ENCODE data around the gene VAMP7. TPM values are rescaled to one million over a fixed set of nuclear protein-coding genes. Genes with fewer than 3 reads are reported as not detected.

Gene VAMP7
- total and polyA plus RNA-seq, 3 donors from 2014 or later: 30.2 to 32.1 (median 30.4) TPM

DNA sequence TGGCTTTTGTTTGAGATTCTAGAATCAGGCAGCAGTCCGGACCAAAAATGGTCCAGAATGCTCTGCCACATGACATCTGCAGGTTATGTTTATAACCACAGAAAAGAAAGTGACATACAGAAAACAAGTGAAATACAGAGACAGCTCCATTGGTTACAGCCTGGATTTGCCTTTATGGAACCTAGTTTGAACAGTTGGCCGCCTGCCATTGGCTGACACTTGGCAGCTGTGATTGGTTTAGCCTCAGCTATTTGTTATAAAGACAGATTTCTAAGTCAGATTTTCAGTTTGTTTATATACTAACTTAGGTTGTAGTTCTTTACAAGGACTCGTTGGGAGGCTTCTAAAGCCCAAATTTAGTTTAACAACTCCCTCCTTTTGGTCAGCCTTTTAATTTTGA, 75.5 kb downstream of the VAMP7 start:
- intact Hi-C loops (cut with DNase I; ENCODE audit: low total_unique reads): no loop called here
- H3K27me3 ChIP-seq: no peaks in the 10 kb centered on the region
- no peak overlapping the region for H3K27ac ChIP-seq
- no peaks in the 10 kb centered on the region for H3K9me3 ChIP-seq
- no peaks in the 10 kb centered on the region for H3K36me3 ChIP-seq (ENCODE audit: low read depth, missing control alignments)
- DNase-seq: no peak
- TF ChIP-seq POLR2A (IDR thresholded peaks at IDR 0.05): no peak
- TF ChIP-seq, protein P1, sequence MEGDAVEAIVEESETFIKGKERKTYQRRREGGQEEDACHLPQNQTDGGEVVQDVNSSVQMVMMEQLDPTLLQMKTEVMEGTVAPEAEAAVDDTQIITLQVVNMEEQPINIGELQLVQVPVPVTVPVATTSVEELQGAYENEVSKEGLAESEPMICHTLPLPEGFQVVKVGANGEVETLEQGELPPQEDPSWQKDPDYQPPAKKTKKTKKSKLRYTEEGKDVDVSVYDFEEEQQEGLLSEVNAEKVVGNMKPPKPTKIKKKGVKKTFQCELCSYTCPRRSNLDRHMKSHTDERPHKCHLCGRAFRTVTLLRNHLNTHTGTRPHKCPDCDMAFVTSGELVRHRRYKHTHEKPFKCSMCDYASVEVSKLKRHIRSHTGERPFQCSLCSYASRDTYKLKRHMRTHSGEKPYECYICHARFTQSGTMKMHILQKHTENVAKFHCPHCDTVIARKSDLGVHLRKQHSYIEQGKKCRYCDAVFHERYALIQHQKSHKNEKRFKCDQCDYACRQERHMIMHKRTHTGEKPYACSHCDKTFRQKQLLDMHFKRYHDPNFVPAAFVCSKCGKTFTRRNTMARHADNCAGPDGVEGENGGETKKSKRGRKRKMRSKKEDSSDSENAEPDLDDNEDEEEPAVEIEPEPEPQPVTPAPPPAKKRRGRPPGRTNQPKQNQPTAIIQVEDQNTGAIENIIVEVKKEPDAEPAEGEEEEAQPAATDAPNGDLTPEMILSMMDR (IDR thresholded peaks at IDR 0.05): no peak
- WGBS, 2 donors: 47 to 60% methylated on average over 3 of the region's 3 CpGs
- H3K4me3 ChIP-seq: no peak overlapping the region
- no peaks in the 10 kb centered on the region for H3K4me1 ChIP-seq

DNA sequence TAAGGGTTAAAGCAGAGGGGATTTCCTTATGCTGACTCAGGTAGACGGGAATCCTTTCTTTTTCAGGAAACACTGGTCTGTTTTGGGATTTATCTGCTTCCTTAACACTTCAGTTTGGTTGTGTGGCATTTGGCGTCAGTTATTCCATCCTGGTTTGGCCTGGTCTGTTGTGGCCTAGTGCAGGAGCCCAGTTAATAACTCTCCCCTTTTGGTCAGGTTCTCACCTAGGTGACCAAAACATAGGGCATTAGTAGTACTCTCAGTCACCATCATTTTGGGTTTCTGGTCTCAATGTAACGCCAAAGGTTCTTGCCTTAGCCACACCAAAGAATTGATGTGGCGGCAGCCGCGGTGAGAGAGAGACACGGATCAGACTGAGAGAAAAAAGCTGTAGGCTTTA, 76.7 kb downstream of the VAMP7 start:
- TF ChIP-seq POLR2A (IDR thresholded peaks at IDR 0.05): no peak
- TF ChIP-seq, protein P1 (IDR thresholded peaks at IDR 0.05): no peak
- 51 to 62% methylated on average over 7 of the region's 7 CpGs for WGBS, 2 donors
- DNase-seq: no peak
- intact Hi-C loops (cut with DNase I; ENCODE audit: low total_unique reads): no loop called here
- Histone ChIP-seq H3K4me1 (no peaks in the 10 kb centered on the region), H3K27ac (no peak overlapping the region), H3K9me3 (no peaks in the 10 kb centered on the region), H3K27me3 (no peaks in the 10 kb centered on the region), H3K36me3 (ENCODE audit: low read depth, missing control alignments) (no peaks in the 10 kb centered on the region), H3K4me3 (no peak overlapping the region)

DNA sequence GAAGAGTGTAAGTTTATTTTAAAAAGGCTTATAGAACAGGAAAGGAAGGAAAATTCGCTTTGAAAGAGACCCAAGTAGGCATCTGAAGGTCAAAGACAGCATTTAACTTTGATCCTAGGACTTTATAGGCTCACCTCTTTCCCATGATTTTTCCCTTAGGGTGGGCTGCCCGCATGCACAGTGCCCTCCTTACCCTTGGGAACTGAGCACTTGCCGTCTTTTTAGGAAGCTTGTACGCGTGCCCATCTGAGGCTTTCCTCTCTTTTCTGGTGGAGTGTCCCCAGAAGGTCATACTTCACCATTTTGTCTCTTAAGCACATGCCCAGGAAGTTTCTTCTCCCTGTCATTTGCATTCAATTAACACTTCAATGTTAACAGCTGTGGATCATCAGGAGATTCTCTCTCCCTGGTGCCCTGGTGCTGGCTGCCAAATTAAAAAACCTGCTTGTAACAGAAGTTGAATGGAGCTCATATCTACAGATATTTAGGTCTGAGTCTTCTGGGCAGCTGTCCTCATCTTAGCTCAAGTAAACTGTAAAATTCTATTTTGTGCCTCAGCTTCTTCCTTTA, 78.0 kb downstream of the VAMP7 start:
- Histone ChIP-seq H3K9me3 (no peaks in the 10 kb centered on the region), H3K36me3 (ENCODE audit: low read depth, missing control alignments) (no peaks in the 10 kb centered on the region), H3K4me1 (no peaks in the 10 kb centered on the region), H3K27me3 (no peaks in the 10 kb centered on the region), H3K27ac (no peak overlapping the region), H3K4me3 (no peak overlapping the region)
- intact Hi-C loops (cut with DNase I; ENCODE audit: low total_unique reads): no loop called here
- 59 to 61% methylated on average over 5 of the region's 5 CpGs for WGBS, 2 donors
- no peak for TF ChIP-seq POLR2A (IDR thresholded peaks at IDR 0.05)
- TF ChIP-seq, protein P1 (IDR thresholded peaks at IDR 0.05): no peak
- DNase-seq: no peak

DNA sequence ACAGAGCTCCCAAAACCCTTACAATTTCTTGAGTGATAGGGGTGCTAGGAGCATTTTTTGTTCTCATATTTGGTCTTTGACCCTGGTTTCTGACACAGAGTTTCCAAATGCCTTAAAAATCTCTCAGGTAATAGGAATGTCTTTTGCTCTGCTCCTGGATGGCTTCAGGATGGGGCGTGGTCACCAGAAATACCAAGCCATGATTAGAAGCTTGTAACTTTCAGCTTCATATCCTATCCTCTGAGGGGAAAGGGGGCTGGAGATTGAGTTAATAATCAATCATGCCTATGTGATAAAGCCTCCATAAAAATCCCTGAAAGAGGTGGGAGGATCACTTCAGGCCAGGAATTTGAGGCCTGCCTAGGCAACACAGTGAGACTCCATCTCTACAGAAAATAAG, 81.8 kb downstream of the VAMP7 start:
- no peaks in the 10 kb centered on the region for H3K27me3 ChIP-seq
- intact Hi-C loops (cut with DNase I; ENCODE audit: low total_unique reads): no loop called here
- no peak overlapping the region for H3K4me3 ChIP-seq
- no peak for DNase-seq
- WGBS, 2 donors: 33 to 54% methylated on average over 1 of the region's 1 CpG
- H3K36me3 ChIP-seq (ENCODE audit: low read depth, missing control alignments): no peaks in the 10 kb centered on the region
- H3K4me1 ChIP-seq: no peaks in the 10 kb centered on the region
- no peak for TF ChIP-seq POLR2A (IDR thresholded peaks at IDR 0.05)
- TF ChIP-seq, protein P1 (IDR thresholded peaks at IDR 0.05): no peak
- H3K9me3 ChIP-seq: no peaks in the 10 kb centered on the region
- no peak overlapping the region for H3K27ac ChIP-seq

DNA sequence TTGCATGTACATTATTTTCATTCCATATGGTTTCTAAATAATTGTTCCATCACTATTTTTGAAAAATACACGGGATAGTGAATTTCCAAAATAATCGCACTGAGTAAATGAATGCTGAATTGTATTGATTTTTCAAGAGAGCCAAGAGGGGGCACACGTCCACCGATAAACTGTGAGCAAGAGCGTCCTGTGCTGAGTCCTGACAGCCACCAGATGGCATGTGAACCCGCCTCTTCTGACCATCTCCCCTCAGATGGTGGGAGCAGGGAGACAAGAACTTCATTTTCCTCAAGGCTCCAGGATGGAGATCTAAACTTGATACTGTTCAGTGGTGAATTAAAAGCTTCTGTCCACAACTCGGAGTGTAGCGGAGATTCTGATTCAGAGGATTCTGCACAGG, 85.7 kb downstream of the VAMP7 start:
- peak; percentile 17 for DNase-seq
- Histone ChIP-seq H3K4me1 (no peaks in the 10 kb centered on the region), H3K27ac (no peak overlapping the region), H3K4me3 (no peak overlapping the region), H3K27me3 (no peaks in the 10 kb centered on the region), H3K36me3 (ENCODE audit: low read depth, missing control alignments) (no peaks in the 10 kb centered on the region), H3K9me3 (no peaks in the 10 kb centered on the region)
- WGBS, 2 donors: 44 to 48% methylated on average over 8 of the region's 8 CpGs
- TF ChIP-seq POLR2A (IDR thresholded peaks at IDR 0.05): no peak
- TF ChIP-seq, protein P1 (IDR thresholded peaks at IDR 0.05): no peak
- intact Hi-C loops (cut with DNase I; ENCODE audit: low total_unique reads): no loop called here
